Activated naive CD4-positive, alpha-beta T cell treated with anti-CD3 and anti-CD28 coated beads, Interleukin-2, amount 50 U/mL, for 72 hours (primary cell): Measurements from ENCODE around the gene GAD2. TPM values are rescaled to one million over a fixed set of nuclear protein-coding genes. Genes with fewer than 3 reads are reported as not detected.
A peak's percentile ranks its signal among the peaks of the same experiment; 100 is the strongest.

Experiments used
- ATAC-seq, 2 donors: fragments of 150-1000 bp; cut with Tn5 transposase; 2 replicates each; pipeline ENCODE4 v1.10.0; 2021; ENCODE audit warnings: mild to moderate bottlenecking in 2 of 2, moderate library complexity in 2 of 2
- DNase-seq, 2 donors: peaks; one replicate each; pipeline ENCODE4 v3.0.0; 2021 to 2022; ENCODE audit warnings: low spot score in 2 of 2
- H3K27ac Mint-ChIP-seq, 2 donors: one replicate each; pipeline ENCODE4 v1.8.0; 2022; ENCODE audit warnings: mild to moderate bottlenecking in 2 of 2, mixed read lengths in 2 of 2
- H3K36me3 Mint-ChIP-seq, 2 donors: one replicate each; pipeline ENCODE4 v1.8.0; 2022; ENCODE audit warnings: mixed read lengths in 2 of 2
- H3K9me3 Mint-ChIP-seq, 2 donors: one replicate each; pipeline ENCODE4 v1.8.0; 2022; ENCODE audit warnings: mixed read lengths in 2 of 2
- total RNA-seq, 2 donors: library from RNA; stranded (reverse); gene quantifications; one replicate each; pipeline ENCODE4 v1.2.3, GENCODE V29; 2022

The GAD2 gene
- total RNA-seq, 2 donors from 2014 or later: not detected

- Mint-ChIP-seq H3K36me3 (peaks cover 7 to 8% of the 10 kb centered on the region in 2 donors), H3K27ac (no peak overlapping the region), H3K9me3 (no peaks in the 10 kb centered on the region)
- peak in 1 of 2 donors; percentile 56 for DNase-seq
- peak; percentile 78 to 87 for ATAC-seq
Observed at GRCh38 chr10:26215935-26216584, 514 bp upstream of the GAD2 start.

DNA sequence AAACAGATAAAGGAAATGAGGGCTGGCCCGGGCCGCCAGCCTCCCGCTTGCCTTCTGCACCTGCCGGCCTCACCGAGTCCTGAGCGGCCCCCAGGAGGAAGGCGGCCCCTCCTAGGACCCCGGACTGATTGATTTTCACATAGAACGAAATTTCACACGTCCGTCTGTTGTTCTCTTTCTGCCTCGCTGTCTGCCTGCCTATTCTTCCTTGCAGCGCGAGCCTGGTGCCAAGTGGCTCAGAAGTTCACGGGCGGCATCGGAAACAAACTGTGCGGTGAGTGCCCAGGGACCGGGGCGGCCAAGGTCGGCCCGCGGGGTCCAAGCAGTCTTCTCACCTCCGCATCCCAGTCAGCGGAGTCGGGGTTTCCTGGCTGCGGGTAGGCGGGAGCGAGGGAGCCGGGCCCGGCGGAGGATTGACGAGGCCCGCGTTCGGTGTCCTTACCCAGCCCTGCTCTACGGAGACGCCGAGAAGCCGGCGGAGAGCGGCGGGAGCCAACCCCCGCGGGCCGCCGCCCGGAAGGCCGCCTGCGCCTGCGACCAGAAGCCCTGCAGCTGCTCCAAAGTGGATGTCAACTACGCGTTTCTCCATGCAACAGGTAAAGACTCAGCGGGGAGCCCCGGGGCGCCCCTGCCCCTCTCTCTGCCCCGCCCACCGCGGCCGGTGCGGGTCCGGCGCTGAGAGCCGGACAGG, 967 bp downstream of the GAD2 start:
- peak in 1 of 2 donors; percentile 17 for DNase-seq
- H3K36me3 Mint-ChIP-seq: peaks cover 7 to 8% of the 10 kb centered on the region in 2 donors
- ATAC-seq: peak; percentile 28 to 52
- no peaks in the 10 kb centered on the region for H3K9me3 Mint-ChIP-seq
- no peak overlapping the region for H3K27ac Mint-ChIP-seq

DNA sequence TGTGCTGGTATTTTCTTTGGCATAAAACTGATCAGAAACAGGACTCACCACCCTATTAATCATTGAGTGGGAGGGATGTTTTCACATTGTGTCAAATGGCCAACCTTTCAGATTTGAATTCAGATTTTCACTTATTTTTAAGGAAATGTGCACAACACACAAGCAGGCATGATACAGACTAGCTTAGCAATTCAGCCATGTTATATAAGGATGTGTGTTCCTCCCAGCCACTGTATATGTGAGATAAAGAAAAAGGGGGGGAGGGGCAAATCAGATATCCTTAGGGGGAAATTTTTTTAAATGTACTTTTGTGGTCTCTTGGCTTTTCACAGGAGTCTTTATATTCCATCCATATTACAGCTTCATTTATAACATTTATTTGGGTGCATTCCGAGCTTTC, 3.1 kb downstream of the GAD2 start:
- ATAC-seq (no peak), DNase-seq (no peak)
- Mint-ChIP-seq H3K27ac (no peak overlapping the region), H3K36me3 (peaks cover 7 to 8% of the 10 kb centered on the region in 2 donors), H3K9me3 (no peaks in the 10 kb centered on the region)

DNA sequence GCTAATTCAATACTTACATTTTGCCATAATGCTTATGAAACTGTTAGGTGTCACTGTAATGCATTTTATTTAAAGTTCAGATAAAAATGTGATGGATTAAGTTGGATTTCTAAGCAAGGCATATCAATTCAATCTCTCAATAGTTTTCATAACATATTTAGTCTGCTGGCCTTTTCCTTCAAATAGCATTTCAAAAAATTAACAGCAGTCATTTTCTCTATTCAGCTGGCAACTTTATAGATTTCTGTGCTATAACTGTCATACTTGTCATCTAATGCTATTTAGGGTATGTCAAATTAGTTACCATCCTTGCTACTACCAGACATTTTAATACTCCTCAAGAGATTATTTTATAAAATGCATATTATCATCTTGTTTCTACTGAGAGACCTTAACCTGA, 4.3 kb downstream of the GAD2 start:
- no peak for ATAC-seq
- Mint-ChIP-seq H3K9me3 (no peaks in the 10 kb centered on the region), H3K36me3 (peaks cover 7 to 8% of the 10 kb centered on the region in 2 donors), H3K27ac (no peak overlapping the region)
- DNase-seq: no peak

DNA sequence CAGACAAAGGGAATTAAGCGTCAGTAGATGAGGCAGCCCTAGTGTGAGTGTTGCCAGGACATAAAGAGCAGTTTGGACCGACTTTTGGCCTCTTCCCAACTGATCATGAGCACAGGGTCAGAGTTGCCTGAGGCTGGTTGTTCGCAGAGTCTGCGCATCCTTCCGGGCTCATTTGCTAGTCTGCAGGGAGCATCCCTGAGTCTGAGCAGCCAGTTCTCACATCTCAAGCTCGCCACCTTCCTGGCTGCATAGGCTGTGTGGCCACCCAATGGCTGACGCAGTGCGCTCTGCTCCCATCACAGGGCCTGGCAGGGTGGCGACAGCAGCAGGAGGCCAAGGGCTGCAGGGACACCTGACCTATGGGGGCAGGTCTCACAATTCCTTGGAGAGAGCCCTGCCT, 5.0 kb downstream of the GAD2 start:
- Mint-ChIP-seq H3K36me3 (peaks cover 7 to 8% of the 10 kb centered on the region in 2 donors), H3K9me3 (no peaks in the 10 kb centered on the region), H3K27ac (no peak overlapping the region)
- no peak for ATAC-seq
- no peak for DNase-seq

- no peak overlapping the region for H3K27ac Mint-ChIP-seq
- no peaks in the 10 kb centered on the region for H3K9me3 Mint-ChIP-seq
- DNase-seq (no peak), ATAC-seq (no peak)
- peaks cover 7 to 8% of the 10 kb centered on the region in 2 donors for H3K36me3 Mint-ChIP-seq
Observed at GRCh38 chr10:26222563-26222962, 6.0 kb downstream of the GAD2 start.

DNA sequence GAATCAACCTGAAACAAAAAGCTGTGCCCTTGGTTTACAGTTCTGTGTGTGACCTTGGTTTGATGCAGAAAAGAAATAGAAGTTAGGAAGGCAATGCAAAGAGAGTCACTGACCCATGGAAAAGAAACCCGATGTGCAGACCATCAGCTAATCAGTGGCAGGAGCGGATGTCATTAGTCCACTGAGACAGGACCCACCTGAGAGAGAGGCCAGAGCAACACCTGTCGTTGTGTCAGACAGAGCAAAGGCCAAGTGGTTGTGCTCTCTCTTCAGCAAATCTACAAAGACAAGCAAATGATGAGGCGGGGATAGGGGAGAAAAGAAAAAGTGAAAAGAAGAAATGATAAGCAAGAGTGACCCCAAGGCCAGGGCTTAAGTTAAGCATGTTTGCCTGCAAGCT, 8.7 kb downstream of the GAD2 start:
- H3K27ac Mint-ChIP-seq: no peak overlapping the region
- ATAC-seq (no peak), DNase-seq (no peak)

DNA sequence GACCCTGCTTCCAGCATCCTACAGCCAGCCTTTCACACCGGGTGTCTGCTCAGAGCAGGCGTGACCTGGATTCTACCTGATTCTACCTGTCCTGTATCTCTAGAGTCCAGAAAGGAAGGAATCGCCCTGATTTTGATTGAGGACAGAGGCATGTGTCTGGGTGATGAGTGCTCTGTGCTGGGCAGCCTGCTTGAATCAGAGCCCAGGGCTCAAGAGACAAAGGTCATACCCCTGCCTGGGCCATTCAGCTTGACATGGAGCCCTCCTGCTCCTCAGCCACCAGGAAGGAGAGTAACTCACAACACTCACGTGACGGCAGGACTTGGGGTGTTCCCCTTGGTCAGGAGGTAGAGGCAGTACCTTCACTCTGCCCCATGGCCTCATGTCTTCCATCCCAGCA, 11.2 kb downstream of the GAD2 start:
- Mint-ChIP-seq H3K9me3 (no peaks in the 10 kb centered on the region), H3K36me3 (no peaks in the 10 kb centered on the region), H3K27ac (no peak overlapping the region)
- ATAC-seq: no peak
- DNase-seq: no peak

More for the DNA sequence above, 8.7 kb downstream of the GAD2 start:
- no peaks in the 10 kb centered on the region for H3K36me3 Mint-ChIP-seq
- no peaks in the 10 kb centered on the region for H3K9me3 Mint-ChIP-seq

DNA sequence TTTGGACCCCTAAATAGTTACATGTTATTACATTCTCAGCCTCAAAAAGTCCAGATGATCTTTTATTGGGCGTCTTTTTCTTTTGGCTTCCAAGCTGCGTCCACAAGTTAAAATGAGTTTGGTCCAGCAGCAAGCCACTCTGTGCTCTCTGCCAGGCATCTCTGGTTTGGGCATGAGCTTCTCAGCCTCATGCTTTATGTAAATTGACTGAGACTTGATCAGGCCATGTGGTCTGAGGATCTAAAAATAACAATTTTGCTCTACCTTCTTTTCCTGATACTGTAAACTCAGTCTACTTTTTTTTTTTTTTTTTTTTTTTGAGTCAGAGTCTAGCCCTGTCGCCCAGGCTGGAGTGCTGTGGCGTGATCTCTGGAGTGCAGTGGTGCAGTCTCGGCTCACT, 15.6 kb downstream of the GAD2 start:
- no peak for ATAC-seq
- no peak for DNase-seq
- H3K36me3 Mint-ChIP-seq: no peaks in the 10 kb centered on the region
- H3K9me3 Mint-ChIP-seq: no peaks in the 10 kb centered on the region
- no peak overlapping the region for H3K27ac Mint-ChIP-seq

GRCh38 chr10:26235761-26236160, 19.2 kb downstream of the GAD2 start:
- H3K27ac Mint-ChIP-seq: no peak overlapping the region
- H3K36me3 Mint-ChIP-seq: no peaks in the 10 kb centered on the region
- DNase-seq (no peak), ATAC-seq (no peak)
- H3K9me3 Mint-ChIP-seq: no peaks in the 10 kb centered on the region

- peak in 1 of 2 donors; percentile 70 for ATAC-seq
Observed at GRCh38 chr10:26238378-26238777, 21.8 kb downstream of the GAD2 start.

DNA sequence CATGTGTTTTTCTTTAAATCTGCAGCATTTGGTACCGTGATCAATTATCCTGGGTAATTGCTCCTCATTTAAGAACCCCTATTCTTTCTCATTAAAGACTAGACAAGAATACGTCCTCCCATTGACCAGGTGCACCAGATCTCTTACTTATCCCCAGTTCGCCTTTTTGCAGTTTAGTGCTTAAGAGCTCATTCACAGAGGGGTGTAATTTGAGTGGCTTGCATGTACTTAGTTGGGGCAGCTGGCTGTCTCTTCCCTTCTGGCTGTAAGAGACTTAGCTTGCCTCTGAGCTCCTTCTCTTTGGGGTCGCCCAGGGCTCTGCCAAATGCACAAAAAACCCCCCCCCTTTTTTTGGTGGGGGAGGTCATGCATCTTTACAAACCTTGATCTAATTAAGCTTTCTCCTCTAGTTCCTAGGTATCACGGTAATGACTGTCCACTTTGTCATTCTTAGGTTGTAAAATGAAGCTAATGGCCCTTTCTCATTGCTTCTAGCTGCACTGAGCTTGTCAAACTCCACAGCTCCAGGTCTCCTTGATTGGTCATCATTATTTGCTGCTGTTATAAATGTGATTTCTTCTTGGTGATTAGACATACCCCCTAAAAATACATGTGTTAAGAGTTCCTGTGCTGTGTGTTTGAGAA, 26.3 kb downstream of the GAD2 start:
- Mint-ChIP-seq H3K36me3 (no peaks in the 10 kb centered on the region), H3K27ac (no peak overlapping the region), H3K9me3 (no peaks in the 10 kb centered on the region)
- DNase-seq (no peak), ATAC-seq (no peak)

More at GRCh38 chr10:26238378-26238777, 21.8 kb downstream of the GAD2 start:
- no peak overlapping the region for H3K27ac Mint-ChIP-seq
- H3K9me3 Mint-ChIP-seq: no peaks in the 10 kb centered on the region
- no peak for DNase-seq
- no peaks in the 10 kb centered on the region for H3K36me3 Mint-ChIP-seq

DNA sequence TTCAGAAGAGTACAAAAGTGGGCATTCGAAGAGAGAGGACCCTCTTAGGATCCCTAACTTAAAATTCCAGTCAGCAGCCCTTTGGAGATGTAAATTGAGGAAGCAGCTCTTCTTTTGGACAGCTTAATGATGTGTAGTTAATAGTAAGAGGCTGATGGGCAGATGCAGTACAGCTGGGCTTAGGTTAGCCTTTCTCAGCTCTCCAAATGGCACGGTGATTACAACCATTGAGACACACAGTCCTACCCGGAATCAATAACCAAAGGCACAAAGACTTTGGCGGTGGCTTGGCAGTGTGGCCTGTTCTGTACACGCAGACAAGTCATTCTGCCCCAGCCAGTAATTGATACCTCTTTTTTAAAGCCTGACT, 26.8 kb downstream of the GAD2 start:
- no peak for ATAC-seq
- Mint-ChIP-seq H3K36me3 (no peaks in the 10 kb centered on the region), H3K27ac (no peak overlapping the region), H3K9me3 (no peaks in the 10 kb centered on the region)
- DNase-seq: no peak

DNA sequence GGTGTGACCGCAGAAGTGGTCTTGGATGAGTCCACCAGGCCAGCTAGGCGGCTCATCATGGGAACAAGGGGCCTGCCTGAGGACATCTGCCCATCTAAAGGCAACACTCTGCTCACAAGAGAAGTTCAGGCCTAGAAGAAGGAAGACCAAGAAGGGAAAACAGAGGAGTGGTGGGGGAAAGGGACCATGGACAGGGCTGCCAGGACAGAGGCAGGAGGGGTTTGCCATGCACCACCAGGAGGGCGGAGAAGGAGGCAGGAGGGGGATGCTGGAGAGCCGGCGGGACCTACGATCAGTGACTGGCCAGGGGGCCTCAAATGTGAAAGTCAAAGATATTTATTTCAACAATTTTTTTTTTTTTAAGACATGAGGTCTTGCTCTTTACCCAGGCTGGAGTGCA, 33.1 kb downstream of the GAD2 start:
- Mint-ChIP-seq H3K27ac (no peak overlapping the region), H3K36me3 (no peaks in the 10 kb centered on the region), H3K9me3 (no peaks in the 10 kb centered on the region)
- no peak for ATAC-seq
- no peak for DNase-seq

GRCh38 chr10:26251925-26252324, 35.4 kb downstream of the GAD2 start:
- H3K27ac Mint-ChIP-seq: no peak overlapping the region

DNA sequence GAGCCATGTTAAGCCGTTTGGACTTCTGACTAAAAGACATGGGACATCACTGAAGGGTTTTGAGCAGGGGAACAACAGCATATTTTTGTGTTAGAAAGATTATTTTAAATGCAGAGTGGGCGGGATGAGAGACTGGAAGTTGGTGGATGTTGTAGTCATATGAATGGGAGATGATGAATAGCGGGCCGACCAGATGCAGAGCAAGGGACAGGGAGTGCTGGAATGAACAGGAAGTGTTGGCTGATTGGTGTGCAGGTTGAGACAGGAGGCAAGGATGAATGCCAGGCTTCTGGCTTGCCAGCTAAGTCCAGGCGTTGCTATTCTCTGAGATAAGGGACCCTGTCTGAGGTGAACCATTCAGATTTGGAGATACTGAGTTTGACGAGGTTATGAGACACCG, 38.0 kb downstream of the GAD2 start:
- no peaks in the 10 kb centered on the region for H3K36me3 Mint-ChIP-seq

More at GRCh38 chr10:26251925-26252324, 35.4 kb downstream of the GAD2 start:
- DNase-seq (no peak), ATAC-seq (no peak)
- no peaks in the 10 kb centered on the region for H3K36me3 Mint-ChIP-seq
- no peaks in the 10 kb centered on the region for H3K9me3 Mint-ChIP-seq

DNA sequence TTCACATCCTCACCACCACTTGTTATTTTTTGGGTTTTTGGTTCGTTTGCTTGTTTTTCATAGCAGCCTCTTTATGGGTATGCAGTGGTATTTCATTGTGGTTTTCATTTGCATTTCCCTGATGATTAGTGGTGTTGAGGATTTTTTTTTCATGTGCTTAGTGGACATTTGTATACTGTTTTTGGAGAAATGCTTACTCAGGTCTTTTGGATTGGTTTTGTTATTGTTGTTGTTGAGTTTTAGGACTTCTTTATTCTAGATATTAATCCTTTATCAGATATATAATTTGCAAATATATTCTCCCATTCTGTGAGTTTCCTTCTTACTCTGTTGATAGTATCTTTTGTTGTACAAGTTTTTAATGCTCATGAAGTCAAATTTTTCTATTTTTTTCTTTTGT, 42.8 kb downstream of the GAD2 start:
- no peaks in the 10 kb centered on the region for H3K9me3 Mint-ChIP-seq
- H3K27ac Mint-ChIP-seq: no peak overlapping the region
- DNase-seq (no peak), ATAC-seq (no peak)
- H3K36me3 Mint-ChIP-seq: no peaks in the 10 kb centered on the region

More for the DNA sequence above, 38.0 kb downstream of the GAD2 start:
- ATAC-seq (no peak), DNase-seq (no peak)
- Mint-ChIP-seq H3K9me3 (no peaks in the 10 kb centered on the region), H3K27ac (no peak overlapping the region)

- Mint-ChIP-seq H3K36me3 (no peaks in the 10 kb centered on the region), H3K27ac (no peak overlapping the region), H3K9me3 (no peaks in the 10 kb centered on the region)
- ATAC-seq (peak in 1 of 2 donors; percentile 44), DNase-seq (no peak)
Observed at GRCh38 chr10:26269754-26270153, 53.2 kb downstream of the GAD2 start.
